PFSK-1 (cell line): ENCODE results near the gene DHX16.

Experiments used
- FOXP2 ChIP-seq: optimal IDR thresholded peaks from 2 replicates; pipeline ENCODE3; 2011; ENCODE audit warnings: borderline replicate concordance, control low read depth, inconsistent platforms; ENCODE audit not compliant: insufficient read depth; ENCODE audit errors: extremely low read length, extremely low read depth
- POLR2AphosphoS5 ChIP-seq: IDR thresholded peaks from 2 replicates; pipeline ENCODE4 v1.6.1; 2012; ENCODE audit warnings: low read depth, mild to moderate bottlenecking, control low read depth, low read length, moderate library complexity
- REST ChIP-seq, 2 experiments: IDR thresholded peaks; 2 replicates each; pipeline versions ENCODE4 v1.6.1 to v1.8.0; 2011 to 2012; ENCODE audit warnings: low read depth in 2 of 2, low read length in 2 of 2, control low read depth in 1 of 2, inconsistent platforms in 1 of 2, mild to moderate bottlenecking in 1 of 2, moderate library complexity in 1 of 2; ENCODE audit not compliant: insufficient read depth in 1 of 2
- SIN3A ChIP-seq: IDR thresholded peaks from 2 replicates; pipeline ENCODE4 v1.6.1; 2012; ENCODE audit warnings: mild to moderate bottlenecking, low read length, moderate library complexity, borderline replicate concordance; ENCODE audit not compliant: insufficient read depth
- TAF1 ChIP-seq: IDR thresholded peaks from 2 replicates; pipeline ENCODE4 v1.6.1; 2012; ENCODE audit warnings: low read length, control low read depth, borderline replicate concordance; ENCODE audit not compliant: insufficient read depth

The DHX16 gene

GRCh38 chr6:30654798-30655742 lies 17.7 kb downstream of the DHX16 start:
- TF ChIP-seq POLR2AphosphoS5 (no peak), REST (IDR thresholded peaks at IDR 0.05; ENCODE audit: insufficient read depth in 1 of 2, low read depth in 2 of 2, low read length in 2 of 2) (no peak), SIN3A (no peak), TAF1 (no peak), FOXP2 (no peak)

GRCh38 chr6:30651143-30651542 lies 21.7 kb downstream of the DHX16 start:
- no peak for TF ChIP-seq SIN3A
- no peak for TF ChIP-seq FOXP2
- no peak for TF ChIP-seq REST (IDR thresholded peaks at IDR 0.05; ENCODE audit: insufficient read depth in 1 of 2, low read depth in 2 of 2, low read length in 2 of 2)
- TF ChIP-seq TAF1 = no peak
- no peak for TF ChIP-seq POLR2AphosphoS5

GRCh38 chr6:30647242-30648116 lies 25.3 kb downstream of the DHX16 start:
- no peak for TF ChIP-seq SIN3A
- peak; percentile 60 for TF ChIP-seq FOXP2
- peak; percentile 66; the same call in 1 of the 2 replicates for TF ChIP-seq TAF1
- TF ChIP-seq REST (IDR thresholded peaks at IDR 0.05; ENCODE audit: insufficient read depth in 1 of 2, low read depth in 2 of 2, low read length in 2 of 2) = no peak
- TF ChIP-seq POLR2AphosphoS5 = peak; percentile 82

GRCh38 chr6:30646450-30647241 lies 26.2 kb downstream of the DHX16 start, which contains the start of gene C6orf136:
C6orf136 (plus strand) TSS chr6:30647133; CDS start chr6:30647232, 99 bp downstream.
- TF ChIP-seq POLR2AphosphoS5 (no peak; the same call in 1 of the 2 replicates), SIN3A (peak; percentile 89; the same call in 1 of the 2 replicates), FOXP2 (no peak), REST (IDR thresholded peaks at IDR 0.05; ENCODE audit: insufficient read depth in 1 of 2, low read depth in 2 of 2, low read length in 2 of 2) (no peak), TAF1 (no peak)
